OCI-LY7 (cell line): ENCODE data around the gene CLTCL1.
A peak's percentile ranks its signal among the peaks of the same experiment; 100 is the strongest.

Experiments used
- EZH2phosphoT487 ChIP-seq: fragments of 200-600 bp; sonication (generic); IDR thresholded peaks from 2 replicates; pipeline ENCODE4 v1.6.1; 2018; ENCODE audit warnings: low read depth, borderline replicate concordance, mild to moderate bottlenecking, mixed run types, antibody characterized with exemption, low read length, moderate library complexity, mixed read lengths
- TF ChIP-seq, protein P1 (sequence below): fragments of 200-600 bp; sonication (generic); conservative IDR thresholded peaks from 2 replicates; pipeline ENCODE4 v1.5.1; 2014; ENCODE audit warnings: mild to moderate bottlenecking, antibody characterized with exemption, low read length, moderate library complexity, mixed read lengths

DNA sequence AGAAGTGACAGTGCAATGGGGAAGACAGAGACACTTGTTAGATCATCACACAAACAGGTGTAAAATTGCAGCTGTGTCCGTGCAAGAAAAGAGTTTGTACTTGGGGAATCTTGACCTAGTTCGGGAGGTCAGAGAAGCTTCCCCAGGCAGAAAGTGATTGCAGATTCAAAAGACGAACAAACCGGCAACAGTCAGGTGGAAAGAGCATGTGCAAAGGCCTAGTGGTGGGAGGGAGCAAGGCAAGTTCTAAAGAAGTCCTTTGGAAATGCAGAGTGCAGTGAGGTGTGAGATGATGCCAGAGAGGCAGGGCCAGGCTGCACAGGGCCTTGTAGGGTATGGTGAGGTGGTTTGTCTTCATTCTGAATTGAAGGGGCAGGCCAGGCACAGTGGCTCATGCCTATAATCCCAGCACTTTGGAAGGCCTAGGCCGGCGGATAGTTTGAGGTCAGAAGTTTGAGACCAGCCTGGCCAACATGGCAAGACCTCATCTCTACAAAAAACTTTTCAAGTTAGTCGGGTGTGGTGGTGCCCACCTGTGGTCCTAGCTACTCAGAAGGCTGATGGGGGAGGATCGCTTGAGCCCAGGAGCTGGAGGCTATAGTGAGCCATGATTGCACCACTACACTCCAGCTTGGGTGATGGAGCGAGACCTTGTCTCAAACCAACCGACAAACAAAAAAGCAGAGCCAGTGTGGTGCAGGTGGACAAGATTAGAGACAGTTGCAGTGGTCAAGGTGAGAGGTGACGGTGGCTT is 145.1 kb downstream of the CLTCL1 start:
- TF ChIP-seq, protein P1, sequence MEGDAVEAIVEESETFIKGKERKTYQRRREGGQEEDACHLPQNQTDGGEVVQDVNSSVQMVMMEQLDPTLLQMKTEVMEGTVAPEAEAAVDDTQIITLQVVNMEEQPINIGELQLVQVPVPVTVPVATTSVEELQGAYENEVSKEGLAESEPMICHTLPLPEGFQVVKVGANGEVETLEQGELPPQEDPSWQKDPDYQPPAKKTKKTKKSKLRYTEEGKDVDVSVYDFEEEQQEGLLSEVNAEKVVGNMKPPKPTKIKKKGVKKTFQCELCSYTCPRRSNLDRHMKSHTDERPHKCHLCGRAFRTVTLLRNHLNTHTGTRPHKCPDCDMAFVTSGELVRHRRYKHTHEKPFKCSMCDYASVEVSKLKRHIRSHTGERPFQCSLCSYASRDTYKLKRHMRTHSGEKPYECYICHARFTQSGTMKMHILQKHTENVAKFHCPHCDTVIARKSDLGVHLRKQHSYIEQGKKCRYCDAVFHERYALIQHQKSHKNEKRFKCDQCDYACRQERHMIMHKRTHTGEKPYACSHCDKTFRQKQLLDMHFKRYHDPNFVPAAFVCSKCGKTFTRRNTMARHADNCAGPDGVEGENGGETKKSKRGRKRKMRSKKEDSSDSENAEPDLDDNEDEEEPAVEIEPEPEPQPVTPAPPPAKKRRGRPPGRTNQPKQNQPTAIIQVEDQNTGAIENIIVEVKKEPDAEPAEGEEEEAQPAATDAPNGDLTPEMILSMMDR: 0 out of 2 replicates have a peak, but pooled peaks have one; percentile 21
- no peak for TF ChIP-seq EZH2phosphoT487
